MM.1S (cell line): Measurements from ENCODE around the gene GSTM4.

Experiments used
- DNase-seq: peaks from one replicate; pipeline ENCODE4 v3.0.0-alpha.2; 2015
- H2AFZ ChIP-seq: fragments of 300-600 bp; sonication (generic); 2 replicates; pipeline ENCODE4 v1.6.0; 2016; ENCODE audit warnings: antibody characterized with exemption, low read length
- H3F3A ChIP-seq: fragments of 300-600 bp; sonication (generic); 2 replicates; pipeline ENCODE4 v1.6.1; 2016; ENCODE audit warnings: mild to moderate bottlenecking, antibody characterized with exemption, low read length, moderate library complexity, mixed read lengths; ENCODE audit not compliant: insufficient read depth
- H3K27ac ChIP-seq: fragments of 300-600 bp; sonication (generic); 2 replicates; pipeline ENCODE4 v1.5.1; 2016; ENCODE audit warnings: mild to moderate bottlenecking, low read length
- H3K27me3 ChIP-seq: fragments of 300-600 bp; sonication (generic); replicated peaks from 2 replicates; pipeline ENCODE4 v1.6.0; 2016; ENCODE audit warnings: low read length; ENCODE audit not compliant: insufficient read depth
- H3K36me3 ChIP-seq: fragments of 300-600 bp; sonication (generic); replicated peaks from 2 replicates; pipeline ENCODE4 v1.6.1; 2016; ENCODE audit warnings: mild to moderate bottlenecking, low read length, mixed read lengths; ENCODE audit not compliant: insufficient read depth
- H3K4me1 ChIP-seq: fragments of 300-600 bp; sonication (generic); 2 replicates; pipeline ENCODE4 v1.6.1; 2016; ENCODE audit warnings: low read length, mixed read lengths
- H3K4me2 ChIP-seq: fragments of 300-600 bp; sonication (generic); 2 replicates; pipeline ENCODE4 v1.6.0; 2016; ENCODE audit warnings: low read depth, low read length
- H3K4me3 ChIP-seq: fragments of 300-600 bp; sonication (generic); 2 replicates; pipeline ENCODE4 v1.5.1; 2016; ENCODE audit warnings: low read length, mixed read lengths
- H3K79me2 ChIP-seq: fragments of 300-600 bp; sonication (generic); 2 replicates; pipeline ENCODE4 v1.6.1; 2016; ENCODE audit warnings: mixed run types, low read length, mixed read lengths
- H3K9ac ChIP-seq: fragments of 300-600 bp; sonication (generic); 2 replicates; pipeline ENCODE4 v1.6.1; 2016; ENCODE audit warnings: low read length, mixed read lengths
- H3K9me2 ChIP-seq: fragments of 300-600 bp; sonication (generic); replicated peaks from 2 replicates; pipeline ENCODE4 v1.6.1; 2016; ENCODE audit warnings: mild to moderate bottlenecking, low read length, mixed read lengths; ENCODE audit not compliant: insufficient read depth
- H3K9me3 ChIP-seq: fragments of 300-600 bp; sonication (generic); replicated peaks from 2 replicates; pipeline ENCODE4 v1.6.1; 2016; ENCODE audit warnings: mild to moderate bottlenecking, low read length, mixed read lengths; ENCODE audit not compliant: insufficient read depth
- H4K20me1 ChIP-seq: fragments of 300-600 bp; sonication (generic); 2 replicates; pipeline ENCODE4 v1.6.1; 2016; ENCODE audit warnings: mild to moderate bottlenecking, low read length, moderate library complexity, mixed read lengths; ENCODE audit not compliant: insufficient read depth
- EZH2 ChIP-seq: fragments of 300-600 bp; sonication (generic); optimal IDR thresholded peaks from 2 replicates; pipeline ENCODE3; 2017; ENCODE audit warnings: low read depth, mild to moderate bottlenecking, antibody characterized with exemption, low read length, mixed read lengths
- EZH2phosphoT487 ChIP-seq: fragments of 300-600 bp; sonication (generic); IDR thresholded peaks from 2 replicates; pipeline ENCODE4 v1.6.1; 2018; ENCODE audit warnings: antibody characterized with exemption, low read length
- TF ChIP-seq, protein P1 (sequence below): fragments of 300-600 bp; sonication (generic); IDR thresholded peaks from 2 replicates; pipeline ENCODE4 v1.5.1; 2016; ENCODE audit warnings: antibody characterized with exemption, low read length, mixed read lengths

The GSTM4 gene

DNA sequence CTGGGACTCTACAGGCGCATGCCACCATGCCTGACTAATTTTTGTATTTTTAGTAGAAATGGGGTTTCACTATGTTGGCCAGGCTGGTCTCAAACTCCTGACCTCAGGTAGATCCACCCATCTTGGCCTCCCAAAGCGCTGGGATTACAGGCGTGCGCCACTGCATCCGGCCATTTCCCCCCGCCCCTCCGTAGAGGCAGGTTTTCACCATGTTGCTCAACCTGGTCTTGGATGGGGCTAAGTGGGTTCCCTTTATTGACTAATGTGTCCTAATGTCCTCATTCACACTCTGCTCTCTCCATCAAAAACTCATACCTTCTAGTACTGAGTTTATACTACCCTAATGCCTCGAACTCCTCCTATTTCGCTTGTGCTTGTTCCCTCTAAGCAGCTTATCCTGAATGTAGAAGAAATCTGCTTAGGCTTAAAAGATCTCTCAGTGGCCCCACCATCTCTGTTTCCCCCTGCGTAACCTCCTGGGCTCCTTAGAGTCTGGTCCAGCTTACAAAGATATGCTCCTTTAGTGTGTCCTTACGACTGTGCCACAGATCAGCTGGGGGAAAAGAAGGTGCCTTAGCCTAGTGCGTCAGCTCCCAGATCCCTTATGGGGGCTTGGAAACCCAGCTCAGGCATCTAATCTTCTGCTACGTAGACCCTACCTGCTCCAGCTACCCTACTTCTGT lies 44.5 kb upstream of the GSTM4 start:
- H3K4me3 ChIP-seq: no peak overlapping the region

DNA sequence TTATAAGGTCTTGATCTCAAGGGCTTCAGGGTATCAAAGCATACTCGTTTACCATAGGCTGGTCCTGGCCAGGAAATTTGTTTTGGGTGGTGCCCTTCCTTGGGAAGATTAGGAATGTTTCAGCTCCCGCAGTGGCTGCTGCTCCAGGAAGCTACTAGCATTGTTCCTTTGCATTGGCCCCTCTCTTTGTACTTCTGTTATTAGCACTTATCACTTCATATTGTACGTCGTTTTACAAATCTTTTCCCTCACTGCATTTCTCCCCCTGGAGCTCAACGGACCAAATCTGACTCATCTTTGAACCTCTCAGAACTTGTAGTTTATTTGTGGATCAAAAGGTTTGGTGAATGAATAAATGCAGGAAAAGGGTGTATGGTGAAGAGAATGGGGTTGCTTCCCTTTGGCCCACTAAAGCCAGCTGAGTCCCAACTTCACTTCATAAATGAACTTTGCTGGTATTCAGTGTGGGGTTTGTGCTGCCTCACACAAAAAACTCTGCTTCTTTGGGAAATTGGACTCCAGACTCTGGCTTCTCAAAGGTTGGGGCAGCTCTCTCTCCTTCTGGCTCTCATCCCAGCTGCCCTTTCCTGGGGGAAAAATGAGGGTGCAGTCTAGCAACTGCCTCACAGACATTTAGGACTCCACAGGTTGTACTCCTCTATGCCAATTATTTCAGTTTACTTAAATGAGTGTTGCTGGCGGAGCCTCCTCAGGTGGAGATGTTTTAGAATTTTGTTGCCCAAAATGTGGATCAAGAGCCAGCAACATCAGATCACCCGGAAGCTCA lies 42.3 kb upstream of the GSTM4 start:
- H2AFZ ChIP-seq: no peak overlapping the region
- no peak overlapping the region for H3K4me2 ChIP-seq
- no peaks in the 10 kb centered on the region for H4K20me1 ChIP-seq
- TF ChIP-seq EZH2phosphoT487 (no peak), EZH2 (no peak)
- TF ChIP-seq, protein P1, sequence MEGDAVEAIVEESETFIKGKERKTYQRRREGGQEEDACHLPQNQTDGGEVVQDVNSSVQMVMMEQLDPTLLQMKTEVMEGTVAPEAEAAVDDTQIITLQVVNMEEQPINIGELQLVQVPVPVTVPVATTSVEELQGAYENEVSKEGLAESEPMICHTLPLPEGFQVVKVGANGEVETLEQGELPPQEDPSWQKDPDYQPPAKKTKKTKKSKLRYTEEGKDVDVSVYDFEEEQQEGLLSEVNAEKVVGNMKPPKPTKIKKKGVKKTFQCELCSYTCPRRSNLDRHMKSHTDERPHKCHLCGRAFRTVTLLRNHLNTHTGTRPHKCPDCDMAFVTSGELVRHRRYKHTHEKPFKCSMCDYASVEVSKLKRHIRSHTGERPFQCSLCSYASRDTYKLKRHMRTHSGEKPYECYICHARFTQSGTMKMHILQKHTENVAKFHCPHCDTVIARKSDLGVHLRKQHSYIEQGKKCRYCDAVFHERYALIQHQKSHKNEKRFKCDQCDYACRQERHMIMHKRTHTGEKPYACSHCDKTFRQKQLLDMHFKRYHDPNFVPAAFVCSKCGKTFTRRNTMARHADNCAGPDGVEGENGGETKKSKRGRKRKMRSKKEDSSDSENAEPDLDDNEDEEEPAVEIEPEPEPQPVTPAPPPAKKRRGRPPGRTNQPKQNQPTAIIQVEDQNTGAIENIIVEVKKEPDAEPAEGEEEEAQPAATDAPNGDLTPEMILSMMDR: no peak
- H3K9me3 ChIP-seq: no peaks in the 10 kb centered on the region
- no peak overlapping the region for H3K27ac ChIP-seq
- no peaks in the 10 kb centered on the region for H3K36me3 ChIP-seq
- no peaks in the 10 kb centered on the region for H3K79me2 ChIP-seq
- H3K27me3 ChIP-seq: no peaks in the 10 kb centered on the region
- H3K4me1 ChIP-seq: no peaks in the 10 kb centered on the region
- no peaks in the 10 kb centered on the region for H3K9me2 ChIP-seq
- no peak overlapping the region for H3K9ac ChIP-seq
- H3F3A ChIP-seq: no peaks in the 10 kb centered on the region
- no peak overlapping the region for H3K4me3 ChIP-seq
- no peak for DNase-seq

More for the DNA sequence above, 44.5 kb upstream of the GSTM4 start:
- no peak overlapping the region for H3K9ac ChIP-seq
- H3F3A ChIP-seq: no peaks in the 10 kb centered on the region
- no peaks in the 10 kb centered on the region for H3K9me2 ChIP-seq
- DNase-seq: no peak
- H3K9me3 ChIP-seq: no peaks in the 10 kb centered on the region
- H3K27me3 ChIP-seq: no peaks in the 10 kb centered on the region
- H3K79me2 ChIP-seq: no peaks in the 10 kb centered on the region
- no peaks in the 10 kb centered on the region for H3K4me1 ChIP-seq
- TF ChIP-seq EZH2 (no peak), EZH2phosphoT487 (no peak)
- TF ChIP-seq, protein P1: no peak
- H3K36me3 ChIP-seq: no peaks in the 10 kb centered on the region
- no peak overlapping the region for H2AFZ ChIP-seq
- H3K27ac ChIP-seq: no peak overlapping the region
- H4K20me1 ChIP-seq: no peaks in the 10 kb centered on the region
- no peak overlapping the region for H3K4me2 ChIP-seq

DNA sequence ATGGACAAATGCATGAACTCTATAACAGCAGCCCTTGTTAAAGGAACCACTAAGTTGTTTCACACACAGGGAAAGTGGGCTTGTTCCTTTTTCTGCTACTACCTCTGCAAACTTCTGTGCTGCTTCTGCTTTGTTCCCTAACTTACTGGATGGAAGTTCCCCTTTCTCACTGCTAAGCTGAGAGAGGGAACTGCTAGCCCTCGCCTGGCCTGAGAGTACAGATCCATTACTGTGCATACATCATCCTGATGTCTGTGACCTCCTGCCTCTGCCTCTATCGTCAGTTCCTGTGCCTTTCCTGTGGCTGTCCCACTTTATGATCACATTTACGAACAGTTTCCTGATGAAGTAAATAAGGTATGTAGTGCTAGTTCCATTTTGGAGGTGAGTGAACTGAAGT lies 40.0 kb upstream of the GSTM4 start:
- H3K27me3 ChIP-seq: no peaks in the 10 kb centered on the region
- no peaks in the 10 kb centered on the region for H3F3A ChIP-seq
- H3K4me2 ChIP-seq: no peak overlapping the region
- H2AFZ ChIP-seq: no peak overlapping the region
- peaks cover 9% of the 10 kb centered on the region for H3K79me2 ChIP-seq
- H3K4me3 ChIP-seq: no peak overlapping the region
- H3K27ac ChIP-seq: no peak overlapping the region
- peaks cover 7% of the 10 kb centered on the region for H3K4me1 ChIP-seq
- no peak overlapping the region for H3K9ac ChIP-seq
- no peaks in the 10 kb centered on the region for H3K9me2 ChIP-seq
- no peaks in the 10 kb centered on the region for H3K36me3 ChIP-seq
- DNase-seq: no peak
- no peaks in the 10 kb centered on the region for H3K9me3 ChIP-seq
- TF ChIP-seq, protein P1: no peak
- no peak for TF ChIP-seq EZH2phosphoT487
- no peak for TF ChIP-seq EZH2
- H4K20me1 ChIP-seq: no peaks in the 10 kb centered on the region
